Liver (tissue), 9 donors: Measurements from ENCODE around the gene EMX1. TPM values are rescaled to one million over a fixed set of nuclear protein-coding genes. Genes with fewer than 3 reads are reported as not detected.

ENCODE experiments used
- DNase-seq: peaks from one replicate; pipeline ENCODE4 v3.0.0-alpha.2; 2017; ENCODE audit warnings: low spot score
- H3K27ac ChIP-seq, 2 donors: one replicate each; pipeline ENCODE4 v1.7.0; 2013; ENCODE audit warnings: inconsistent platforms in 2 of 2, low read length in 2 of 2, control low read depth in 1 of 2, low read depth in 1 of 2, mild to moderate bottlenecking in 1 of 2
- H3K27me3 ChIP-seq, 4 donors: one replicate each; pipeline versions ENCODE4 v1.6.1 to v1.7.0; 2013; ENCODE audit warnings: low read length in 3 of 4, inconsistent platforms in 1 of 4, mild to moderate bottlenecking in 1 of 4, moderate library complexity in 1 of 4; ENCODE audit not compliant: control insufficient read depth in 4 of 4, insufficient read depth in 4 of 4
- H3K36me3 ChIP-seq, 4 donors: one replicate each; pipeline versions ENCODE4 v1.6.1 to v1.7.0; 2013; ENCODE audit warnings: low read length in 3 of 4, mild to moderate bottlenecking in 3 of 4, low read depth in 1 of 4, moderate library complexity in 1 of 4; ENCODE audit not compliant: control insufficient read depth in 4 of 4, insufficient read depth in 3 of 4
- H3K4me1 ChIP-seq, 4 donors: one replicate each; pipeline versions ENCODE4 v1.6.1 to v1.7.0; 2013; ENCODE audit warnings: low read length in 3 of 4, mild to moderate bottlenecking in 3 of 4, moderate library complexity in 1 of 4; ENCODE audit not compliant: control insufficient read depth in 4 of 4, insufficient read depth in 4 of 4
- H3K4me3 ChIP-seq, 3 donors: one replicate each; pipeline versions ENCODE4 v1.6.1 to v1.7.0; 2013; ENCODE audit warnings: low read length in 3 of 3, control low read depth in 1 of 3, low read depth in 1 of 3, mild to moderate bottlenecking in 1 of 3
- H3K9ac ChIP-seq, 2 donors: one replicate each; pipeline ENCODE4 v1.7.0; 2013; ENCODE audit warnings: low read length in 2 of 2, mild to moderate bottlenecking in 2 of 2, moderate library complexity in 2 of 2, control low read depth in 1 of 2, low read depth in 1 of 2
- H3K9me3 ChIP-seq, 4 donors: one replicate each; pipeline versions ENCODE4 v1.6.1 to v1.7.0; 2013; ENCODE audit warnings: low read length in 3 of 4; ENCODE audit not compliant: control insufficient read depth in 4 of 4
- ATF3 ChIP-seq: IDR thresholded peaks from 2 replicates; pipeline ENCODE4 v1.6.1; 2016; ENCODE audit warnings: antibody characterized with exemption
- GABPA ChIP-seq, 2 donors: IDR thresholded peaks in 1 of 2; conservative IDR thresholded peaks in 1 of 2; 2 replicates each; pipeline ENCODE4 v1.6.1; 2016; ENCODE audit warnings: antibody characterized with exemption in 2 of 2, mild to moderate bottlenecking in 1 of 2, moderate library complexity in 1 of 2
- HNF4A ChIP-seq, 2 donors: conservative IDR thresholded peaks; 2 replicates each; pipeline ENCODE4 v1.6.1; 2016; ENCODE audit warnings: antibody characterized with exemption in 2 of 2, mild to moderate bottlenecking in 2 of 2
- MAX ChIP-seq: IDR thresholded peaks from 2 replicates; pipeline ENCODE4 v1.6.1; 2016; ENCODE audit warnings: antibody characterized with exemption
- RAD21 ChIP-seq, 2 donors: IDR thresholded peaks; 2 replicates each; pipeline ENCODE4 v1.6.1; 2016; ENCODE audit warnings: antibody characterized with exemption in 2 of 2, mild to moderate bottlenecking in 2 of 2
- REST ChIP-seq: IDR thresholded peaks from 2 replicates; pipeline ENCODE4 v1.6.1; 2016; ENCODE audit warnings: antibody characterized with exemption, mild to moderate bottlenecking
- RXRA ChIP-seq, 2 donors: IDR thresholded peaks; 2 replicates each; pipeline ENCODE4 v1.6.1; 2017 to 2018; ENCODE audit warnings: antibody characterized with exemption in 2 of 2, mild to moderate bottlenecking in 1 of 2
- TAF1 ChIP-seq: conservative IDR thresholded peaks from 2 replicates; pipeline ENCODE4 v1.6.1; 2016; ENCODE audit warnings: antibody characterized with exemption, mild to moderate bottlenecking
- YY1 ChIP-seq: IDR thresholded peaks from 2 replicates; pipeline ENCODE4 v1.6.1; 2016; ENCODE audit warnings: antibody characterized with exemption, mild to moderate bottlenecking
- WGBS: extraction: QIAGEN DNeasy Blood & Tissue Kit; methylation state at CpG from one replicate; pipeline ENCODE4 v1.1.7; 2013; 5-methylcytosine and 5-hydroxymethylcytosine counted together
- polyA plus RNA-seq, 2 donors: library from polyadenylated mRNA; stranded (reverse) in 1 of 2; unstranded in 1 of 2; fragments of 200-250 nt in 1 of 2; fragments of >200 nt in 1 of 2; fragmentation: Nextera tagmentation in 1 of 2; extraction: Ambion mirVana in 1 of 2; gene quantifications; one replicate each; pipeline versions ENCODE4 v1.2.1 to v1.2.3, GENCODE V29; 2013 to 2015
- total RNA-seq, 2 donors: library from RNA; depleted of rRNA; stranded (reverse); fragments of >200 nt; gene quantifications; one replicate each; pipeline ENCODE4 v1.2.3, GENCODE V29; 2014
- TF ChIP-seq, protein P1 (sequence below): fragments of 150-350 bp; IDR thresholded peaks from 2 replicates; pipeline ENCODE4 v1.5.1; 2017; ENCODE audit warnings: improper control_type of control experiment, low read depth, low read length; ENCODE audit not compliant: missing input control
- donor health status: healthy.
- donor health status: healthy.
- donor health status: healthy.
- donor health status: healthy.
- donor health status: healthy.

EMX1 gene
- total and polyA plus RNA-seq, 4 donors: 0.06 to 0.18 (median 0.08) TPM; not detected in 1

DNA sequence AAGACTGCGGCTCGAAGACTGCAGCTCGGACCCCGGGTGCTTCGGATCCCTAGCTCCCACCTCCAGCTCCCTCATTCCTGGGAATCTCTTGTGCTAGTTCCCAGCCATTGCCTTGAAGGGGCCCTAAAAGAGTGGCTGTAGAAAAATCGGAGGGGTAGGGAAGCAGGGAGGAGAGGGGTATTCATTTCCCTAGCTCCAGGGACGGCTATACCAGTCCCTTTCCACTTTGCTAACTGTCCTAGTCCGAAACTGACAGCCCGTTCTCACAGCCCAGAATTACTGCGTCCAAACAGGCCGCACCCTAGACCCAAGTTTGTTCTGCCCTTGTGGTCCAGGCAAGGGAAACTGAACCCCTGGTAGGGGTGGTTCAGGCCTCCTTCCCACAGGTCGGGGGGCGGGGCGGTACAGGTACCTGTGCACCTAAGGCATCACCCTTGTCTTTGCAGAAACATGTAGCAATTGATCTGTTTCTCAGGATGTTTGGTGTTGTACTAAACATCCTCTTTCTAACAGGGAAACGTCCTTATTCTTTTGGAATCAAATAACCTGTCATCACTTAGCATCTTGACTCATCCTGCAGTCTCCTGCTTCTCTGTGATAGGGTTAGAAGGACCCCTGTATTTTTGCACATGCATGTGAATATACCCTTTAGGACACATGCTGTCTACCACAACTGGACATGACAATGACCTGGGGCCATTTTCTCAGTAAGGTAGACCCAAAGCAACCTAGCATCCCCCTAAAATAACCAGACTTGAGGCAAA is 4.0 kb downstream of the EMX1 start:
- H3K4me1 ChIP-seq: peaks cover 16 to 31% (median 21%) of the 10 kb centered on the region in 4 donors
- no peak overlapping the region for H3K4me3 ChIP-seq
- H3K36me3 ChIP-seq: no peaks in the 10 kb centered on the region
- H3K27me3 ChIP-seq: peaks cover 0 to 40% (median 15%) of the 10 kb centered on the region in 4 donors
- TF ChIP-seq GABPA (IDR thresholded peaks at IDR 0.05 in 1 of 2, conservative IDR thresholded peaks at IDR 0.05 in 1 of 2): no peak
- TF ChIP-seq REST: no peak
- TF ChIP-seq, protein P1, sequence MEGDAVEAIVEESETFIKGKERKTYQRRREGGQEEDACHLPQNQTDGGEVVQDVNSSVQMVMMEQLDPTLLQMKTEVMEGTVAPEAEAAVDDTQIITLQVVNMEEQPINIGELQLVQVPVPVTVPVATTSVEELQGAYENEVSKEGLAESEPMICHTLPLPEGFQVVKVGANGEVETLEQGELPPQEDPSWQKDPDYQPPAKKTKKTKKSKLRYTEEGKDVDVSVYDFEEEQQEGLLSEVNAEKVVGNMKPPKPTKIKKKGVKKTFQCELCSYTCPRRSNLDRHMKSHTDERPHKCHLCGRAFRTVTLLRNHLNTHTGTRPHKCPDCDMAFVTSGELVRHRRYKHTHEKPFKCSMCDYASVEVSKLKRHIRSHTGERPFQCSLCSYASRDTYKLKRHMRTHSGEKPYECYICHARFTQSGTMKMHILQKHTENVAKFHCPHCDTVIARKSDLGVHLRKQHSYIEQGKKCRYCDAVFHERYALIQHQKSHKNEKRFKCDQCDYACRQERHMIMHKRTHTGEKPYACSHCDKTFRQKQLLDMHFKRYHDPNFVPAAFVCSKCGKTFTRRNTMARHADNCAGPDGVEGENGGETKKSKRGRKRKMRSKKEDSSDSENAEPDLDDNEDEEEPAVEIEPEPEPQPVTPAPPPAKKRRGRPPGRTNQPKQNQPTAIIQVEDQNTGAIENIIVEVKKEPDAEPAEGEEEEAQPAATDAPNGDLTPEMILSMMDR: no peak
- TF ChIP-seq RXRA (IDR thresholded peaks at IDR 0.05): no peak
- no peak for TF ChIP-seq YY1
- TF ChIP-seq MAX: no peak
- TF ChIP-seq TAF1: no peak
- TF ChIP-seq HNF4A (conservative IDR thresholded peaks at IDR 0.05): no peak
- no peak for TF ChIP-seq ATF3
- no peak for TF ChIP-seq RAD21 (IDR thresholded peaks at IDR 0.05)
- H3K9ac ChIP-seq: no peak overlapping the region
- no peak overlapping the region for H3K27ac ChIP-seq
- H3K9me3 ChIP-seq: peaks cover 0 to 4% (median 0%) of the 10 kb centered on the region in 4 donors
- DNase-seq: peak; percentile 9
- WGBS: 21% methylated on average over 15 of the region's 15 CpGs

GRCh38 chr2:72921853-72922252 is 4.5 kb downstream of the EMX1 start:
- DNase-seq: peak; percentile 10
- no peak overlapping the region for H3K4me3 ChIP-seq
- 72% methylated on average over 1 of the region's 1 CpG for WGBS

More at GRCh38 chr2:72921853-72922252, 4.5 kb downstream of the EMX1 start:
- H3K27me3 ChIP-seq: peaks cover 0 to 43% (median 20%) of the 10 kb centered on the region in 4 donors
- peaks cover 10 to 25% (median 17%) of the 10 kb centered on the region in 4 donors for H3K4me1 ChIP-seq
- no peak overlapping the region for H3K27ac ChIP-seq
- H3K9ac ChIP-seq: no peak overlapping the region
- no peak for TF ChIP-seq GABPA (IDR thresholded peaks at IDR 0.05 in 1 of 2, conservative IDR thresholded peaks at IDR 0.05 in 1 of 2)
- TF ChIP-seq ATF3: no peak
- H3K9me3 ChIP-seq: peaks cover 0 to 4% (median 0%) of the 10 kb centered on the region in 4 donors
- no peaks in the 10 kb centered on the region for H3K36me3 ChIP-seq
